Breast epithelium (tissue), 4 donors: Measurements from ENCODE around the gene SLC37A1. TPM values are rescaled to one million over a fixed set of nuclear protein-coding genes. Genes with fewer than 3 reads are reported as not detected.

ENCODE experiments used
- DNase-seq, 2 donors: peaks; one replicate each; pipeline ENCODE4 v3.0.0-alpha.2; 2019; ENCODE audit warnings: low spot score in 2 of 2
- H3K27ac ChIP-seq, 2 donors: fragments of 200-600 bp; sonication (generic) in 1 of 2; one replicate each; pipeline ENCODE4 v1.5.1; 2016 to 2019; ENCODE audit warnings: mild to moderate bottlenecking in 1 of 2
- H3K27me3 ChIP-seq, 2 donors: fragments of 200-600 bp; sonication (generic) in 1 of 2; one replicate each; pipeline versions ENCODE4 v1.5.1 to v1.6.0; 2017 to 2019; ENCODE audit warnings: control low read depth in 1 of 2, mild to moderate bottlenecking in 1 of 2
- H3K36me3 ChIP-seq: fragments of 200-600 bp; one replicate; pipeline ENCODE4 v1.5.1; 2019
- H3K4me1 ChIP-seq, 2 donors: fragments of 200-600 bp; sonication (generic); one replicate each; pipeline ENCODE4 v1.5.1; 2016 to 2019; ENCODE audit warnings: control low read depth in 1 of 2
- H3K4me3 ChIP-seq, 3 donors: fragments of 200-600 bp; sonication (generic); 1 replicate in 2 of 3; 2 replicates in 1 of 3; pipeline ENCODE4 v1.5.1; 2016 to 2019; ENCODE audit warnings: mild to moderate bottlenecking in 3 of 3, moderate library complexity in 2 of 3
- H3K9me3 ChIP-seq, 2 donors: fragments of 200-600 bp; sonication (generic) in 1 of 2; one replicate each; pipeline ENCODE4 v1.5.1; 2016 to 2019; ENCODE audit warnings: control low read depth in 1 of 2
- CTCF ChIP-seq, 3 donors: fragments of 450-650 bp; IDR thresholded peaks; one replicate each; pipeline ENCODE4 v1.5.1; 2016 to 2017; ENCODE audit warnings: antibody characterized with exemption in 3 of 3, mild to moderate bottlenecking in 3 of 3, moderate library complexity in 3 of 3
- POLR2A ChIP-seq: fragments of 450-650 bp; IDR thresholded peaks from one replicate; pipeline ENCODE4 v1.6.1; 2016; ENCODE audit warnings: antibody characterized with exemption, mild to moderate bottlenecking, moderate library complexity
- POLR2AphosphoS5 ChIP-seq, 3 donors: sonication (generic); formaldehyde crosslinking; IDR thresholded peaks; one replicate each; pipeline ENCODE4 v1.6.1; 2017; ENCODE audit warnings: antibody characterized with exemption in 3 of 3
- intact Hi-C: fragments of 100-400 bp; cut with DNase I; formaldehyde crosslinking; loops from one replicate; pipeline ENCODE4 v1.15.1; 2023; ENCODE audit warnings: low total_unique reads
- total RNA-seq, 3 donors: library from RNA; depleted of rRNA; stranded (reverse); fragments of >200 nt; gene quantifications; one replicate each; pipeline ENCODE4 v1.1.0, GENCODE V29; 2016

Gene SLC37A1
- total RNA-seq, 3 donors from 2014 or later = 7.5 to 18.4 (median 18.4) TPM

GRCh38 chr21:42503711-42504110 is 9.9 kb upstream of the SLC37A1 start:
- intact Hi-C loops = no loop called here
- DNase-seq = no peak
- TF ChIP-seq POLR2AphosphoS5 (IDR thresholded peaks at IDR 0.05) (no peak), CTCF (IDR thresholded peaks at IDR 0.05) (no peak), POLR2A (no peak)
- H3K27me3 ChIP-seq = no peaks in the 10 kb centered on the region
- H3K4me3 ChIP-seq = no peak overlapping the region
- no peaks in the 10 kb centered on the region for H3K36me3 ChIP-seq
- no peaks in the 10 kb centered on the region for H3K4me1 ChIP-seq
- H3K27ac ChIP-seq = no peak overlapping the region
- no peaks in the 10 kb centered on the region for H3K9me3 ChIP-seq

GRCh38 chr21:42505090-42505726 is 8.4 kb upstream of the SLC37A1 start:
- H3K9me3 ChIP-seq = no peaks in the 10 kb centered on the region
- H3K27ac ChIP-seq = no peak overlapping the region
- no peak for DNase-seq
- no peaks in the 10 kb centered on the region for H3K36me3 ChIP-seq
- H3K27me3 ChIP-seq = no peaks in the 10 kb centered on the region
- H3K4me3 ChIP-seq = no peak overlapping the region
- intact Hi-C loops = no loop called here
- TF ChIP-seq CTCF (IDR thresholded peaks at IDR 0.05) = no peak
- TF ChIP-seq POLR2AphosphoS5 (IDR thresholded peaks at IDR 0.05) = no peak
- no peak for TF ChIP-seq POLR2A
- no peaks in the 10 kb centered on the region for H3K4me1 ChIP-seq

- intact Hi-C loops = no loop called here
- no peak overlapping the region for H3K4me3 ChIP-seq
- H3K9me3 ChIP-seq = no peaks in the 10 kb centered on the region
- no peak for DNase-seq
- H3K36me3 ChIP-seq = no peaks in the 10 kb centered on the region
- H3K27me3 ChIP-seq = no peaks in the 10 kb centered on the region
- H3K4me1 ChIP-seq = no peaks in the 10 kb centered on the region
- TF ChIP-seq POLR2A (no peak), CTCF (IDR thresholded peaks at IDR 0.05) (no peak), POLR2AphosphoS5 (IDR thresholded peaks at IDR 0.05) (no peak)
- no peak overlapping the region for H3K27ac ChIP-seq
Measured at GRCh38 chr21:42507418-42507817, 6.2 kb upstream of the SLC37A1 start.

- Histone ChIP-seq H3K27ac (no peak overlapping the region), H3K36me3 (no peaks in the 10 kb centered on the region), H3K4me3 (no peak overlapping the region), H3K9me3 (no peaks in the 10 kb centered on the region), H3K27me3 (no peaks in the 10 kb centered on the region), H3K4me1 (no peaks in the 10 kb centered on the region)
- DNase-seq = no peak
- no peak for TF ChIP-seq POLR2AphosphoS5 (IDR thresholded peaks at IDR 0.05)
- TF ChIP-seq CTCF (IDR thresholded peaks at IDR 0.05) = no peak
- TF ChIP-seq POLR2A = no peak
- intact Hi-C loops = no loop called here
Measured at GRCh38 chr21:42508371-42508770, 5.3 kb upstream of the SLC37A1 start.

- Histone ChIP-seq H3K4me1 (no peaks in the 10 kb centered on the region), H3K27ac (no peak overlapping the region), H3K9me3 (no peaks in the 10 kb centered on the region), H3K36me3 (no peaks in the 10 kb centered on the region), H3K27me3 (no peaks in the 10 kb centered on the region), H3K4me3 (no peak overlapping the region)
- TF ChIP-seq POLR2A (no peak), POLR2AphosphoS5 (IDR thresholded peaks at IDR 0.05) (no peak), CTCF (IDR thresholded peaks at IDR 0.05) (no peak)
- intact Hi-C loops = no loop called here
- DNase-seq = no peak
Measured at GRCh38 chr21:42509244-42509643, 4.4 kb upstream of the SLC37A1 start.
